GM23338 (cell line): Measurements from ENCODE around the gene UHRF1.

ENCODE experiments used
- CTCF ChIP-seq, 2 experiments: fragments of 200-600 bp in 1 of 2; sonication (generic) in 1 of 2; conservative IDR thresholded peaks; 2 replicates each; pipeline versions ENCODE4 v1.5.1 to v1.6.1; 2016 to 2017; ENCODE audit warnings: antibody characterized with exemption in 2 of 2, low read depth in 2 of 2, mild to moderate bottlenecking in 2 of 2, moderate library complexity in 1 of 2
- ETS1 ChIP-seq: IDR thresholded peaks from 2 replicates; pipeline ENCODE4 v1.6.1; 2016; ENCODE audit warnings: antibody characterized with exemption
- EZH2 ChIP-seq: fragments of 200-600 bp; sonication (generic); IDR thresholded peaks from one replicate; pipeline ENCODE4 v1.8.0; 2017; ENCODE audit warnings: antibody characterized with exemption, mild to moderate bottlenecking, low read depth; ENCODE audit not compliant: unreplicated experiment
- EZH2phosphoT487 ChIP-seq: fragments of 200-600 bp; sonication (generic); IDR thresholded peaks from one replicate; pipeline ENCODE4 v1.8.1; 2018; ENCODE audit warnings: antibody characterized with exemption; ENCODE audit not compliant: unreplicated experiment
- JUNB ChIP-seq: IDR thresholded peaks from one replicate; pipeline ENCODE4 v1.6.1; 2016; ENCODE audit warnings: antibody characterized with exemption; ENCODE audit not compliant: unreplicated experiment
- POLR2AphosphoS5 ChIP-seq: IDR thresholded peaks from 2 replicates; pipeline ENCODE4 v1.6.1; 2016; ENCODE audit warnings: antibody characterized with exemption, low read depth
- REST ChIP-seq: IDR thresholded peaks from one replicate; pipeline ENCODE4 v1.6.1; 2018; ENCODE audit warnings: antibody characterized with exemption; ENCODE audit not compliant: unreplicated experiment
- STAT1 ChIP-seq: IDR thresholded peaks from one replicate; pipeline ENCODE4 v1.6.1; 2016; ENCODE audit warnings: antibody characterized with exemption; ENCODE audit not compliant: unreplicated experiment
- ZNF114 ChIP-seq: fragments of 250-450 bp; sonication (Bioruptor Pico); IDR thresholded peaks from 2 replicates; pipeline ENCODE4 v1.5.0; 2020; ENCODE audit warnings: mild to moderate bottlenecking, moderate library complexity

- TF ChIP-seq EZH2 (no peak), CTCF (conservative IDR thresholded peaks at IDR 0.05; ENCODE audit: low read depth in 2 of 2) (no peak), POLR2AphosphoS5 (no peak), EZH2phosphoT487 (no peak), STAT1 (no peak), REST (no peak), JUNB (no peak), ETS1 (no peak), ZNF114 (CRISPR knock-in tag) (no peak)
Observed at GRCh38 chr19:4922530-4923275, 13.4 kb downstream of the UHRF1 start.
